Hepatic stellate cell (primary cell): ENCODE data around the gene CYP4F22.
"Not testable (repeated sequence)": the region's sequence is repeated elsewhere in the genome, so short reads cannot be mapped to it uniquely, and the experiment has no call there.

ENCODE experiments used
- DNase-seq: peaks from one replicate; pipeline ENCODE4 v3.0.0; 2011; ENCODE audit warnings: low spot score

The CYP4F22 gene

GRCh38 chr19:15508035-15508710, at the start of gene CYP4F22:
TSS of gene CYP4F22 (plus strand) at chr19:15508525. CDS start at chr19:15525337, 16,812 bp downstream.
- no peak for DNase-seq

GRCh38 chr19:15461694-15462093, 46.6 kb upstream of the CYP4F22 start:
- no peak for DNase-seq

GRCh38 chr19:15463861-15464371, 44.4 kb upstream of the CYP4F22 start:
- no peak for DNase-seq

GRCh38 chr19:15464394-15465385, 43.6 kb upstream of the CYP4F22 start, which contains the start of gene RASAL3:
TSS of gene RASAL3 (minus strand) at chr19:15464544. CDS start at chr19:15464358, 186 bp downstream.
- no peak for DNase-seq

DNA sequence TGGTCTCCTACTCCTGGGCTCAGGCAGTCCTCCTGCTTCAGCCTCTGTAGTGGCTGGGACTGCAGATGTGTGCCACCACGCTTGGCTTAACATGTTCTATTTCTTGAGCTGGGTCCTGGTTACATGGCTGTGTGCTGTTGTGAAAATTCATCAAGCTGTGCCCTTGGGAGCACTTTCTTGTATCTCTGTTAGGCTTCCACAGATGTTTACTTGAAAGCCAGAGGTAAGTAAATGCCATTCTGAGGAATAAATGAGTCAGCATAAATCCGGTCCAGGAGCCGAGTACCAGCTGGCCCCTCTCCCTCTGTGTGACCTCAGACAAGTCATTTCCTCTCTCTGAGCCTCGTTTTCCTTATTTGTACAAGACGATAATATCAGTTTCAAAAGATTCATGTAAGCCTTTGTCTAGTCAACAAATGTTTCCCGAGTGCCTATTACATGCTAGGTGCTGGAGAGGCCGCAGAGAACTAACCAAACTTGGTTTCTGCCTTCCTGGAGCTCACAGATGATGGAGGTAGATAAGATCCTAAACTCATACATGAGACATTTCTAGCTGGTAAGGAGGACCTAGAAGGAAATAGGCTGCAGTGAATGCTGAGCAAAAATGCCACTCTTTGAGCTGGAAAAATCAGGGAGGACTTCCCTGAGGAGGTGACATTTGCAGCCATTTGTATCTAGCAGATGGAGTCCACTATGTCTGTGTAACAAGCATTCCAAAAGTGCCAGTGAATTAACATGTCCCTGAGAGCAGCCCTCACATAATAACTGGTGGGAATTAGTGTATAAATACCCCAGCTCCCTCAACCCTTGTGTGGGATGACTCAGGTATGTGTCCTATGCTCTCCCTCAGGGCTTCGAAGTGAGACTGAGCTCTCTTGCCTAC, 41.2 kb upstream of the CYP4F22 start:
- DNase-seq: no peak

- no peak for DNase-seq
Measured at GRCh38 chr19:15467734-15468214, 40.6 kb upstream of the CYP4F22 start.

GRCh38 chr19:15468675-15469512, 39.4 kb upstream of the CYP4F22 start:
- DNase-seq: no peak

DNA sequence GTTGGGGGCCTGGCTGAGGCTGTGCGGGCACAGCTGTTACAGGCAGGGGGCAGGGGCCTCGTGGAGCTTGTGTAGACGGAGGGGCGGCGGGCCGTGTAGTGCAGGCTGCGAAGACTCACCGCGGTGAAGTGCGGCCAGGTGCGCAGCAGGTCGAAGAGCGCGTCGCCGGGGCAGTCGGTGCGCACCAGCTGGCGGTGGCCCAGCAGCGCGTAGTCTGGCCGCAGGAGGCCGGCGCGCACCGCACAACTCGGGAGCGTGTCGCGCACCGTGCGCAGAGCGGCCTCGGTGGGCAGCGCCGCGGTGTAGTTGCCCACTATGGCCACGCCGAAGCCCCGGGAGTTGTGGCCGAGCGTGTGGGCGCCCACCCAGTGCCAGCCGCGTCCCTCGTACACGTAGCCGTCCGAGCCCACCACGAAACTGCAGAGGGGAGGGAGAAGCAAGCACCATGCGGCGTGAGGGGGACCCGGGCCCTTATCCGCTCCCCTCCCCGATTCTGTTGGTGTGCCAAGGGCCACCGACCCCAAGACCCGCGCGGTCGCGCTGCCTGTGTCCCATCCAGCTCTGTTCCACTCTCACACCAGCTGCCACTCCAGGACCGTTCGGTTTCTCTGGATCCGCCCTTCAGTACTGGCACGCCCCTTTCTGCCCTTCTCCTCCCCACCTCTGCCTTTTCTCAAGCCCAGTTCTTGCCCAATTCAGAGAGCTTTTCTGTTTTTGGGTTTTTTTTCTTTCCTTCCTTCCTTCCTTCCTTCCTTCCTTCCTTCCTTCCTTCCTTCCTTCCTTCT, 38.6 kb upstream of the CYP4F22 start:
- no peak for DNase-seq

DNA sequence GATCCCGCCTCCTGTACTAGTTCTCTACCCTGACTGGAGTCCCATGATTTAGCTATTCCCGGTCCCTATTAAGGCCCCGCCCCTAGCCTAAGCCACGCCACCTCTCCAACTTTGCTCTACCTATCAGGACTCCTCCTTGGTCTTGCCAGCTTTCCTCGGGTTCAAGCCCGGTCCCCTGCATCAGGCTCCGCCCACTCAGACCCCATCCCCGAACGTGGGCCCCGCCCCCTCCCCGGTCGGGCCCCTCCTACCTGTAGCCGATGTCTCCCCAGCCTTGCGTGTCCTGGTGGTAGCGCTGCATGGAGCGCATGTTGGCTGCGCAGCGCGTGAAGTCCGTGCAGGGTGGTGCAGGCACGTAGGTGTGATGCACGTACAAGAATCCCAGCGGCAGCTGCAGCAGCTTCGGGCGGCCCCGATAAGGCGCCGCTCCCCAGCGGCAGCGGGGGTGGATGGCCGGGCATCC, 36.7 kb upstream of the CYP4F22 start:
- DNase-seq: no peak

GRCh38 chr19:15473821-15474220, 34.5 kb upstream of the CYP4F22 start:
- not testable (repeated sequence) for DNase-seq

- no peak for DNase-seq
Measured at GRCh38 chr19:15475169-15475568, 33.2 kb upstream of the CYP4F22 start.

- DNase-seq: no peak
Measured at GRCh38 chr19:15475611-15476010, 32.7 kb upstream of the CYP4F22 start.

GRCh38 chr19:15476325-15476724, 32.0 kb upstream of the CYP4F22 start:
- DNase-seq: no peak

DNA sequence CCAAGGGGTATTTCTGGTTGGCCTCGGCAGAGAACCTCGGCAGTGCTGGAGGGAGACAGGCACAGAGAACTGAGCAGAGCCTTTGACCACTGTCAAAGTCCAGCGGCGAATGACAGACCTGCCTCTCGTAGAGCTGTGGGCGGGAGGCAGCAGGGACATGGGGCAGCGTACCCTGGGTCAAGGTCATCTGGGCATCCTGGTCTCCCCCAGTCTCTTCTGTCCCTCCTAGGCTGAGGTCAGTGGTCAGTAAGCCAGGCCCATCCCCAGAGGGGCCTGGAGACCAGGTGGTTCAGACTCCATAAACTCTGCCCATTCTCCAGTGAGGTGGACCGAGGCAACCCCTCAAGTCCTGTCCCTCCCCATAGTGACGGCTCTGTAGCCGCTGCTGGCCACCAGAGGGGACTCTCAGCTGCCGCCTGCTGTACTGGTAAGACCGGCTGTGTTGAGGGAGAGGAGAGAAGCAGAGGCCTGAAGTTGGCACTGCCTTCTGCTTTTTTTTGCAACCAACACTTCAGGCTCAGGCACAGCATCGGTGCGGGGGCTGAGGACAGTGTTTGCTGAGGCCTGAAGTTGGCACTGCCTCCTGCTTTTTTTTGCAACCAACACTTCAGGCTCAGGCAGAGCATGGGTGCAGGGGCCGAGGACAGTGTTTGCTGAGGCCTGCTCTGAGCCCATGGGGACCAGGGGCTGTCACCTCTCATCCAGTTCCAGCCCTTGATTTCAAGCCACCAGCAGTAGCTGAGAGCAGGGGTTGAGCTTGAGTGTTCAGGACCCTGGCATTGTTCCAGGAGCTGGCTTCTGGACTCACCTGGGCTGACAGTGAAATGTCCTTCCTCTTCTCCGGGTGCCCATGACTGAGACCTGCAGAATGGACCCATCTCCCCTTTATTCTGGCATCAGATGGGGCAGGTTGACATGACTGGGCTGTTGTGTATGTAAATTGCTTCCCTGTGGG, 28.7 kb upstream of the CYP4F22 start, which contains the start of gene PGLYRP2:
PGLYRP2 (minus strand) TSS at position 111 of the 955 bp plus-strand sequence. CDS start 130 bp downstream, outside the sequence.
- DNase-seq: no peak

DNA sequence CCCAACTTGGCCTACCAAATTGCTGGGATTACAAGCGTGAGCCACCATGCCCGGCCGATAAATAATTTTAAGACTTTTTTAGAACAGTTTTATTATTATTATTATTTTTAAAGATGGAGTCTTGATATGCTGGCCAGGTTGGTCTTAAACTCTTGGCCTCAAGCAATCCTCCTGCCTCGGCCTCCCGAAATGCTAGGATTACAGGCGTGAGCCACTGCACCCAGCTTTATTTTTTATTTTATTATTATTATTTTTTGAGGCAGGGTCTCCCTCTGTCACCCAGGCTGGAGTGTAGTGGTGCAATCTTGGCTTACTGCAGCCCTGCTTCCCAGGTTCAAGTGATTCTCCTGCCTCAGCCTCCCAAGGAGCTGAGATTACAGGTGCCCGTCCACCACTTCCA, 27.3 kb upstream of the CYP4F22 start:
- DNase-seq: not testable (repeated sequence)

DNA sequence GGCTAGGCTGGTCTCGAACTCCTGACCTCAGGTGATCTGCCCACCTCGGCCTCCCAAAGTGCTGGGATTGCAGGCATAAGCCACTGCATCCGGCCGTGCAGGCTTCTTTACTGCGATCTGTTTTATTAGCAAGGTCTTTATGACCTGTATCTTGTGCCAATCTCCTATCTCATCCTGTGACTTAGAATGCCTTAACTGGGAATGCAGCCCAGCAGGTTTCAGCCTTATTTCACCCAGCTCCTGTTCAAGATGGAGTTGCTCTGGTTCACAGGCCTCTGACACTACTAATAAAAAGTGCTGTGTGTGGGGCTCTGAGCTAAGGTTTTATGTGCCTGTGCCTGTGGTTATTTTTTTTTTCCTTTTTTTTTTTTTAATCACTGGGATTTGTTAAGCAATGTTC, 22.6 kb upstream of the CYP4F22 start:
- DNase-seq: not testable (repeated sequence)

- no peak for DNase-seq
Measured at GRCh38 chr19:15487038-15487437, 21.3 kb upstream of the CYP4F22 start.

- DNase-seq: no peak
Measured at GRCh38 chr19:15488489-15489226, 19.7 kb upstream of the CYP4F22 start.
